H1 (cell line): ENCODE measurements around the gene CAMK1G.

Experiments
- EZH2 ChIP-seq: fragments of 200-600 bp; sonication (generic); IDR thresholded peaks from 2 replicates; pipeline ENCODE4 v1.7.1; 2012; ENCODE audit warnings: low read depth, mild to moderate bottlenecking, moderate library complexity, low read length, inconsistent platforms; ENCODE audit not compliant: severe bottlenecking
- POLR2A ChIP-seq, 2 experiments: IDR thresholded peaks; 1 replicate in 1 of 2; 2 replicates in 1 of 2; pipeline ENCODE4 v1.6.1; 2011; ENCODE audit warnings: low read depth in 2 of 2, low read length in 2 of 2, mild to moderate bottlenecking in 2 of 2; ENCODE audit errors: control extremely low read depth in 1 of 2
- SRF ChIP-seq: IDR thresholded peaks from 2 replicates; pipeline ENCODE4 v1.6.1; 2011; ENCODE audit warnings: mild to moderate bottlenecking, low read depth, low read length, moderate library complexity
- TF ChIP-seq, protein P1 (sequence below): IDR thresholded peaks from 2 replicates; pipeline ENCODE4 v1.6.1; 2012; ENCODE audit warnings: inconsistent platforms
- TF ChIP-seq, protein P2 (sequence below), 3 experiments: IDR thresholded peaks; 1 replicate in 2 of 3; 2 replicates in 1 of 3; pipeline versions ENCODE4 v1.5.1 to v1.6.1; 2011; ENCODE audit warnings: low read length in 3 of 3, mild to moderate bottlenecking in 3 of 3, inconsistent platforms in 2 of 3, low read depth in 1 of 3, moderate library complexity in 1 of 3; ENCODE audit not compliant: insufficient read depth in 1 of 3; ENCODE audit errors: control extremely low read depth in 1 of 3

DNA sequence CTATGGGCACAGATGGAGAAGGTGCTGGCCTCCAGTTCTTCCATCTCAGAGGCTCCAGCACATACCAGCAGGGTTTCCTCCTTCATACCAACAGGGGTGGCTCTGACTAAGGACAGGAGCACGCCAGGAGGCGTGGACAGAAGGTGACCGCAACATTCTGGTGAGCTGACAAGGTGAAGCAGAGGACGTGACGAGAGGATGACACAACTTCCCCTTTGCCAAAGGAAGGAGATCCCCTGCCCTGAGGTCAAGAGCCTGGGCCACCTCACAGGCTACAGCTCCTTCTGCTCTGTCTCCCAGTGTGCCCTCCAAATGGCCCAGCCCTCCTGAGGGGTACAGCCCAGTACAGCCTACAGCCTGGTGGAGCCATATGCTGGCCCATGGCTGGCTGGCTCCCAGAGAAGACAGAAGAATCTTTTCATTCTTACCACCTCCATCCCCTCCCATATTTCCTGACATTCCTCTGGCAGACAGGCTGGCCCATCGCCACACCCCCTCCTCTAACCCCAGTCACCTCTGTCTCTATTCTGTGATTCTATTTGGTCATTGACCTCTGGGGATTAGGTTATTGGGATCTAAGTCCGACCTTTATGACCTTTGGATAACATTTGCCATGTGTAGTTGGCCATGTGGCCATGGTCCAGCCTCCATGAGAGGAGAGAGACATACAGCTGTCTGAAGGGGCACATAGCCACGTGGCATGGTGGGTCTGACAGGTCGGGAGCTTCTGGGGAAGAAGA is 73.8 kb downstream of the CAMK1G start:
- TF ChIP-seq, protein P1, sequence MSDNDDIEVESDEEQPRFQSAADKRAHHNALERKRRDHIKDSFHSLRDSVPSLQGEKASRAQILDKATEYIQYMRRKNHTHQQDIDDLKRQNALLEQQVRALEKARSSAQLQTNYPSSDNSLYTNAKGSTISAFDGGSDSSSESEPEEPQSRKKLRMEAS, result no peak
- TF ChIP-seq EZH2, result no peak
- no peak for TF ChIP-seq SRF
- no peak for TF ChIP-seq POLR2A (IDR thresholded peaks at IDR 0.05; ENCODE audit: control extremely low read depth in 1 of 2, low read depth in 2 of 2, low read length in 2 of 2)
- TF ChIP-seq, protein P2, sequence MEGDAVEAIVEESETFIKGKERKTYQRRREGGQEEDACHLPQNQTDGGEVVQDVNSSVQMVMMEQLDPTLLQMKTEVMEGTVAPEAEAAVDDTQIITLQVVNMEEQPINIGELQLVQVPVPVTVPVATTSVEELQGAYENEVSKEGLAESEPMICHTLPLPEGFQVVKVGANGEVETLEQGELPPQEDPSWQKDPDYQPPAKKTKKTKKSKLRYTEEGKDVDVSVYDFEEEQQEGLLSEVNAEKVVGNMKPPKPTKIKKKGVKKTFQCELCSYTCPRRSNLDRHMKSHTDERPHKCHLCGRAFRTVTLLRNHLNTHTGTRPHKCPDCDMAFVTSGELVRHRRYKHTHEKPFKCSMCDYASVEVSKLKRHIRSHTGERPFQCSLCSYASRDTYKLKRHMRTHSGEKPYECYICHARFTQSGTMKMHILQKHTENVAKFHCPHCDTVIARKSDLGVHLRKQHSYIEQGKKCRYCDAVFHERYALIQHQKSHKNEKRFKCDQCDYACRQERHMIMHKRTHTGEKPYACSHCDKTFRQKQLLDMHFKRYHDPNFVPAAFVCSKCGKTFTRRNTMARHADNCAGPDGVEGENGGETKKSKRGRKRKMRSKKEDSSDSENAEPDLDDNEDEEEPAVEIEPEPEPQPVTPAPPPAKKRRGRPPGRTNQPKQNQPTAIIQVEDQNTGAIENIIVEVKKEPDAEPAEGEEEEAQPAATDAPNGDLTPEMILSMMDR (IDR thresholded peaks at IDR 0.05; ENCODE audit: control extremely low read depth in 1 of 3, insufficient read depth in 1 of 3, low read depth in 1 of 3, low read length in 3 of 3), result no peak
